NB4 (cell line): ENCODE results near the gene CKS1B.

Experiments used
- MYC ChIP-seq: IDR thresholded peaks from 2 replicates; pipeline ENCODE4 v1.6.1; 2011; ENCODE audit warnings: low read depth, low read length
- POLR2A ChIP-seq: IDR thresholded peaks from 2 replicates; pipeline ENCODE4 v1.6.1; 2011; ENCODE audit warnings: mild to moderate bottlenecking; ENCODE audit not compliant: insufficient read length; ENCODE audit errors: extremely low read depth
- TF ChIP-seq, protein P1 (sequence below): IDR thresholded peaks from one replicate; pipeline ENCODE4 v1.5.1; 2012; ENCODE audit warnings: low read depth, low read length
- TF ChIP-seq, protein P2 (sequence below): IDR thresholded peaks from 2 replicates; pipeline ENCODE4 v1.6.1; 2011; ENCODE audit warnings: low read depth, low read length

DNA sequence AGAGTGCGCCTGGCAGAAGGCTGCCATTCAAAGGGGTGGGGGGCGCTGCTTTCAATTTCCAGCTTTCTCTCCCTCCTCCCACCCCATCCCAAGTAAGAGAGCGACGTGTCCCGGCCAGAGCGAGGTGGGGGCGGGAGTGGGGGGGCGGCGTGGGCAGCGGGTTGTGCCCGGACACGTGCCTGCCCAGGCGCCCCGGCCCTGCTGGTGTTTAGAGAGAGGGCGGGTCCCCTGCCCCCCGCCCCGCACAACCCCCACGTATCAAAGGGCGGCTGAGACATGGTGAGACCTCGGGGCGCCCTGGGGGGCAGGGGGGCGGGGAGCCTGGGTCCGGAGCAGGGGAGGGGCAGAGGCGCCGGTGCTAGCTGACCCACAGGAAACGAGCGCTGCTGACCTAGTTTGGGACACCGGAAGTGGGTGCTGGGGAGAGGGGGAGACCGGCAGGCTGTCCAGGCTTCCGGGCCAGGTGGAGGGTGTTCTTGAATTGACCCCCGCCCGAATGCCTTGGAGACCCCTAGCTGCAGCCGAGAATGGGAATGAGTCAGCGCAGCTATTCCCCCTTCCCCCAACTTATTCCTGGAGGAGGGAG is 29.4 kb downstream of the CKS1B start:
- TF ChIP-seq, protein P1, sequence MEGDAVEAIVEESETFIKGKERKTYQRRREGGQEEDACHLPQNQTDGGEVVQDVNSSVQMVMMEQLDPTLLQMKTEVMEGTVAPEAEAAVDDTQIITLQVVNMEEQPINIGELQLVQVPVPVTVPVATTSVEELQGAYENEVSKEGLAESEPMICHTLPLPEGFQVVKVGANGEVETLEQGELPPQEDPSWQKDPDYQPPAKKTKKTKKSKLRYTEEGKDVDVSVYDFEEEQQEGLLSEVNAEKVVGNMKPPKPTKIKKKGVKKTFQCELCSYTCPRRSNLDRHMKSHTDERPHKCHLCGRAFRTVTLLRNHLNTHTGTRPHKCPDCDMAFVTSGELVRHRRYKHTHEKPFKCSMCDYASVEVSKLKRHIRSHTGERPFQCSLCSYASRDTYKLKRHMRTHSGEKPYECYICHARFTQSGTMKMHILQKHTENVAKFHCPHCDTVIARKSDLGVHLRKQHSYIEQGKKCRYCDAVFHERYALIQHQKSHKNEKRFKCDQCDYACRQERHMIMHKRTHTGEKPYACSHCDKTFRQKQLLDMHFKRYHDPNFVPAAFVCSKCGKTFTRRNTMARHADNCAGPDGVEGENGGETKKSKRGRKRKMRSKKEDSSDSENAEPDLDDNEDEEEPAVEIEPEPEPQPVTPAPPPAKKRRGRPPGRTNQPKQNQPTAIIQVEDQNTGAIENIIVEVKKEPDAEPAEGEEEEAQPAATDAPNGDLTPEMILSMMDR: no peak
- TF ChIP-seq POLR2A (no peak), MYC (no peak)
- TF ChIP-seq, protein P2, sequence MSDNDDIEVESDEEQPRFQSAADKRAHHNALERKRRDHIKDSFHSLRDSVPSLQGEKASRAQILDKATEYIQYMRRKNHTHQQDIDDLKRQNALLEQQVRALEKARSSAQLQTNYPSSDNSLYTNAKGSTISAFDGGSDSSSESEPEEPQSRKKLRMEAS: no peak; the same call in 1 of the 2 replicates
